ENCODE results near the gene NR3C1. TPM values are rescaled to one million over a fixed set of nuclear protein-coding genes. Genes with fewer than 3 reads are reported as not detected.

Gene NR3C1
- total and polyA plus RNA-seq, 8 donors: 6.5 to 42.2 (median 27.1) TPM

DNA sequence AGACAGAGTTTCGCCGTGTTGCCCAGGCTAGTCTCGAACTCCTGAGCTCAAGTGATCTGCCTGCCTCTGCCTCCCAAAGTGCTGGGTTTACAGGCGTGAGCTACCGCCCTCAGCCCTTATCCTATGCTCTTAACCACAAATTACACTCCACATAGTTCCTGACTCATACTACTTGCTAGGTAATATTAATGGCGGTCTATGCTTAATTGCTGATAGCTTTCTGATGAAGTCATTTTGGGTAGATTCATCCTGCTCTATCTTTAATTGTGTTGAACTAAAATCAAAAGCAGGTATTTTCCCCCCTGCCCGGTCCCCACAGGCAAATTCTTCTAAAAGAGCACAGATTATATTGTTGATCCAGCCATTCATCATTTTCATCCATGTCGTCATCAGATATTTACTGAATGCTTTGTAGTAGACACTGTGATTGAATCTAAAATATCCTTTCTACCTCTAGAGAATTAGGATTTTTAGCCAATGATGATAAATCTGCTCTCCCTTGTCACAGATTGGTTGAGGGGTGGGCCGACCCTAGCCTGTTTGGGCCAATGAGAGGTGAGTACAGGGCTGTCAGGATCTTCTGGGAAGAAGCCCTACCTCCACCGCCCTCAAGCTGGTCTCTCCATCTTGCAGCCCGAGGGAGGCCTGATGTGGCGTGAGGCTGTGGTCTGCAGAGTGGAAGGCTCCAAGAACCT is 144.8 kb downstream of the NR3C1 start:
- Histone ChIP-seq H3K27ac (no peak overlapping the region), H3K9me3 (no peaks in the 10 kb centered on the region), H3K4me1 (no peaks in the 10 kb centered on the region), H3K36me3 (no peaks in the 10 kb centered on the region), H3K27me3 (no peaks in the 10 kb centered on the region), H3K4me3 (no peak overlapping the region)
- no peak for ATAC-seq
- FAIRE-seq: no peak
- TF ChIP-seq, protein P1, sequence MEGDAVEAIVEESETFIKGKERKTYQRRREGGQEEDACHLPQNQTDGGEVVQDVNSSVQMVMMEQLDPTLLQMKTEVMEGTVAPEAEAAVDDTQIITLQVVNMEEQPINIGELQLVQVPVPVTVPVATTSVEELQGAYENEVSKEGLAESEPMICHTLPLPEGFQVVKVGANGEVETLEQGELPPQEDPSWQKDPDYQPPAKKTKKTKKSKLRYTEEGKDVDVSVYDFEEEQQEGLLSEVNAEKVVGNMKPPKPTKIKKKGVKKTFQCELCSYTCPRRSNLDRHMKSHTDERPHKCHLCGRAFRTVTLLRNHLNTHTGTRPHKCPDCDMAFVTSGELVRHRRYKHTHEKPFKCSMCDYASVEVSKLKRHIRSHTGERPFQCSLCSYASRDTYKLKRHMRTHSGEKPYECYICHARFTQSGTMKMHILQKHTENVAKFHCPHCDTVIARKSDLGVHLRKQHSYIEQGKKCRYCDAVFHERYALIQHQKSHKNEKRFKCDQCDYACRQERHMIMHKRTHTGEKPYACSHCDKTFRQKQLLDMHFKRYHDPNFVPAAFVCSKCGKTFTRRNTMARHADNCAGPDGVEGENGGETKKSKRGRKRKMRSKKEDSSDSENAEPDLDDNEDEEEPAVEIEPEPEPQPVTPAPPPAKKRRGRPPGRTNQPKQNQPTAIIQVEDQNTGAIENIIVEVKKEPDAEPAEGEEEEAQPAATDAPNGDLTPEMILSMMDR (IDR thresholded peaks at IDR 0.05): no peak
- 91 to 94% methylated on average over 12 of the region's 12 CpGs for WGBS, 2 donors
- no peak for DNase-seq
- intact Hi-C loops (cut with DNase I): no loop called here

DNA sequence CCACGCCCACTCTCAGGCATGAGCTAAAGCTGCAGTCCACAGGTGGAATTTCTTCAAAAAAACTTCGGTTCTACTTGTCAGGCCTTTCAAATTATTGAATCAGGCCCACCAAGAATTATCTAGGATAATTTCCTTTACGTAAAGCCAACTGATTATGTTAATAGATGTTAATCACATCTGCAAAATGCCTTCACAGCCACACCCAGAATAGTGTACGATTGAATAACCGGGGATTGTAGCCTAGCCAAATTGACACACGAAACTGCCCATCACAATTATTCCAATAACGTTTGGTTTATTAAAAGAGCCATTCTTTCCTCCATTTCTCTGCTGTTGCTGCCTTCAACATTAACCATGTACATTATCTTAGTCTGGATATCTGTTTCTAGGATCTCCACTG is 148.7 kb downstream of the NR3C1 start:
- H3K27ac ChIP-seq: no peak overlapping the region
- no peak for FAIRE-seq
- H3K27me3 ChIP-seq: no peaks in the 10 kb centered on the region
- no peaks in the 10 kb centered on the region for H3K9me3 ChIP-seq
- 78 to 87% methylated on average over 7 of the region's 7 CpGs for WGBS, 2 donors
- TF ChIP-seq, protein P1 (IDR thresholded peaks at IDR 0.05): no peak
- no peaks in the 10 kb centered on the region for H3K4me1 ChIP-seq
- intact Hi-C loops (cut with DNase I): no loop called here
- no peak for ATAC-seq
- H3K4me3 ChIP-seq: no peak overlapping the region
- no peak for DNase-seq
- H3K36me3 ChIP-seq: no peaks in the 10 kb centered on the region

DNA sequence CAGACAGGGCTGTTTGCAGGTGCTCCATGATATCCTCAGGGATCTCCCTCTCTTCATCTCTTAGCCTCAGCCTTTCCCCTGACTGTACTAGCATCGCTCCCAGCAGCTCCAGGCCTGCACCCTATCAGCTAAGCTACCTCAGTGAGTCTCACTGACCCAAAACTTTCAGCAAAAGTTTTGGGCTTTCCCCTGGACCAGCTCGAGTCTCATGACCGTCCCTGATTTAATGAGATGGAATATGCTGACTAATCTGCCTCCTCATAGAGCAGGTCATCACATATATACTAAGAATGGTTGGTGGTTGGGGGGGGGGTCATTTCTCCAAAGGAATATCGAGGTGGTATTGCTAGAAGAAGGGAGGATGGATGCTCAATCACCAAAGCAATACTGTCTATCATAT is 151.5 kb downstream of the NR3C1 start:
- Histone ChIP-seq H3K4me3 (no peak overlapping the region), H3K27ac (no peak overlapping the region), H3K9me3 (no peaks in the 10 kb centered on the region), H3K36me3 (no peaks in the 10 kb centered on the region), H3K27me3 (no peaks in the 10 kb centered on the region), H3K4me1 (no peaks in the 10 kb centered on the region)
- DNase-seq (no peak), ATAC-seq (no peak), FAIRE-seq (no peak)
- intact Hi-C loops (cut with DNase I): no loop called here
- WGBS, 2 donors: 89 to 90% methylated on average over 4 of the region's 4 CpGs
- TF ChIP-seq, protein P1 (IDR thresholded peaks at IDR 0.05): no peak

DNA sequence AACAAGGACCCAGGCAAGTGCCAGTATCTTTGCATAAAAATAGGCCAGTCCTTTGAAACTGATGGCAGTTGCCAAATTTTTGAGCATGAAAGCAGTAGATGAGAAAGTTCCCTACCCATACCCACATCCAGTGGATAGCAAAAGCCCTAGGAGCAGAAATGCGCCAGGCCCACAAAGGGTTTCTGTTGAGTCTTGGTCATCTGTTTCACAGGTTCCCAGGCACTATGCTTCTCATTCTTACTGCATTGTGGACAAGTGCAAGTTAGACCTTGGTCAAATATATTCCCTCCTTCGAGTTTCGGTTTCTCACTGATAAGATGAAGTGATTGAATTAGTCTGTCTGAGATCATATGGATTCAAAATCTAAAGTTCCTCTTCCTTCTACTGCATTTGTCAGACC is 152.3 kb downstream of the NR3C1 start:
- DNase-seq (no peak), FAIRE-seq (no peak), ATAC-seq (no peak)
- no peak overlapping the region for H3K27ac ChIP-seq
- H3K27me3 ChIP-seq: no peaks in the 10 kb centered on the region
- H3K4me1 ChIP-seq: no peaks in the 10 kb centered on the region
- H3K9me3 ChIP-seq: no peaks in the 10 kb centered on the region
- 82 to 87% methylated on average over 3 of the region's 3 CpGs for WGBS, 2 donors
- intact Hi-C loops (cut with DNase I): no loop called here
- no peak overlapping the region for H3K4me3 ChIP-seq
- TF ChIP-seq, protein P1 (IDR thresholded peaks at IDR 0.05): no peak
- no peaks in the 10 kb centered on the region for H3K36me3 ChIP-seq

DNA sequence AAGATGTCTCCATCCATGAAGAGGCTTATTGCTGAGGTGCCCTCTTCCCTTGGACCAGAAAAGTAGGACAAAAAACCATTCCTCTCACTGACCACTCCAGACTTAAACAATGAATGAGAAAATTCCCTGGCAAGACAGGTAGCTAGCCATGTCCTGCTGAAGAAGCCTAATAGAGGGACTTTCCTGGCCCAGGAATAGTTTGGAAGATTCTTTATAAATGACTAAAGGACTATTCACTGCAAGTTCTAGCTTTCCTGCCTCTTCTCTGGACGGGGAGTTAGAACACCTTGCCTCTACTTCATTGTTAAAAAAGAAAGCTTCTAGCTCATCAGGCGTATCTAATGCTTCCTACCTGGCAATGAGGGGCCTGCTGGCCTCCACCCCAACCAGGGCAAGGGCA is 153.6 kb downstream of the NR3C1 start:
- intact Hi-C loops (cut with DNase I): no loop called here
- 86 to 94% methylated on average over 2 of the region's 2 CpGs for WGBS, 2 donors

More for the DNA sequence above, 153.6 kb downstream of the NR3C1 start:
- no peaks in the 10 kb centered on the region for H3K9me3 ChIP-seq
- no peaks in the 10 kb centered on the region for H3K36me3 ChIP-seq
- no peak overlapping the region for H3K4me3 ChIP-seq
- TF ChIP-seq, protein P1 (IDR thresholded peaks at IDR 0.05): no peak
- FAIRE-seq: no peak
- no peak for ATAC-seq
- no peak for DNase-seq
- no peaks in the 10 kb centered on the region for H3K4me1 ChIP-seq
- H3K27me3 ChIP-seq: no peaks in the 10 kb centered on the region
- H3K27ac ChIP-seq: no peak overlapping the region
